GM12878 (cell line): ENCODE data around the gene LAIR1. TPM values are rescaled to one million over a fixed set of nuclear protein-coding genes. Genes with fewer than 3 reads are reported as not detected.

Experiments used
- ATAC-seq: fragments of 200-7000 bp; cut with Tn5 transposase; 3 replicates; pipeline ENCODE4 v1.9.1; 2020; ENCODE audit warnings: mild to moderate bottlenecking, moderate library complexity
- BruUV-seq: library from RNA; stranded (reverse); fragments of 400-500 nt; replicated peaks from 2 replicates; lab custom pipeline; 2021; lab: Mats Ljungman, UMichigan
- CTCF ChIA-PET: fragments of 300-600 bp; sonication (Branson Sonifier 250); formaldehyde crosslinking; extraction: SDS; loops from one replicate; lab custom pipeline; 2021; ENCODE audit warnings: inconsistent platforms; lab: Yijun Ruan, JAX
- POLR2A ChIA-PET: fragments of 350-600 bp; formaldehyde crosslinking; extraction: SDS; loops from one replicate; lab custom pipeline; 2021; ENCODE audit warnings: inconsistent platforms; lab: Charles Lee
- RAD21 ChIA-PET: fragments of 300-600 bp; sonication (Branson Sonifier 250); formaldehyde crosslinking; loops from one replicate; lab custom pipeline; 2023; ENCODE audit warnings: antibody characterized with exemption; ENCODE audit not compliant: unreplicated experiment; lab: Charles Lee
- SMC1A ChIA-PET: fragments of 300-600 bp; sonication (Branson Sonifier 250); formaldehyde crosslinking; loops from one replicate; lab custom pipeline; 2023; ENCODE audit not compliant: unreplicated experiment, uncharacterized antibody; lab: Charles Lee
- DNase-seq: peaks from one replicate; pipeline ENCODE4 v3.0.0-alpha.2; 2011; ENCODE audit warnings: low read depth, low spot score
- FAIRE-seq: peaks from 3 replicates; lab custom pipeline; 2011; peaks lifted over from hg19 to GRCh38; lab: Jason Lieb, UNC
- H2AFZ ChIP-seq: 2 replicates; pipeline ENCODE4 v1.6.0; 2011; ENCODE audit warnings: low read depth, low read length, control low read depth; ENCODE audit not compliant: control insufficient read depth
- H3K27ac ChIP-seq: 2 replicates; pipeline ENCODE4 v1.5.1; 2011; ENCODE audit warnings: control low read depth; ENCODE audit not compliant: control insufficient read depth, insufficient read depth
- H3K27me3 ChIP-seq, 2 experiments: replicated peaks in 1 of 2; 2 replicates each; pipeline versions ENCODE4 v1.6.0 to v1.6.1; 2011; ENCODE audit warnings: low read length in 1 of 2; ENCODE audit not compliant: control insufficient read depth in 2 of 2, insufficient read depth in 2 of 2
- H3K36me3 ChIP-seq, 2 experiments: 2 replicates each; pipeline ENCODE4 v1.5.1; 2011; ENCODE audit warnings: low read length in 1 of 2; ENCODE audit not compliant: control insufficient read depth in 2 of 2, insufficient read depth in 2 of 2
- H3K4me1 ChIP-seq: 2 replicates; pipeline ENCODE4 v1.6.1; 2011; ENCODE audit warnings: mild to moderate bottlenecking, low read length, moderate library complexity, mixed read lengths; ENCODE audit not compliant: control insufficient read depth, insufficient read depth
- H3K4me2 ChIP-seq: 2 replicates; pipeline ENCODE4 v1.6.0; 2011; ENCODE audit warnings: control low read depth; ENCODE audit not compliant: control insufficient read depth, insufficient read depth
- H3K4me3 ChIP-seq: fragments of 200-600 bp; sonication (generic); 2 replicates; pipeline ENCODE4 v1.5.1; 2016
- H3K79me2 ChIP-seq: 2 replicates; pipeline ENCODE4 v1.6.0; 2011; ENCODE audit warnings: low read length; ENCODE audit not compliant: control insufficient read depth, insufficient read depth
- H3K9ac ChIP-seq: 2 replicates; pipeline ENCODE4 v1.8.0; 2011; ENCODE audit warnings: low read length, control low read depth, mixed read lengths; ENCODE audit not compliant: control insufficient read depth, insufficient read depth
- H3K9me3 ChIP-seq: replicated peaks from 3 replicates; pipeline ENCODE4 v1.5.1; 2011; ENCODE audit warnings: mild to moderate bottlenecking, low read length; ENCODE audit not compliant: control insufficient read depth, insufficient read depth
- H4K20me1 ChIP-seq: 2 replicates; pipeline ENCODE4 v1.6.0; 2011; ENCODE audit not compliant: control insufficient read depth, insufficient read depth
- ATF7 ChIP-seq: fragments of 450-650 bp; IDR thresholded peaks from 2 replicates; pipeline ENCODE4 v1.6.1; 2016; ENCODE audit warnings: low read depth, mild to moderate bottlenecking
- CREB1 ChIP-seq: IDR thresholded peaks from 2 replicates; pipeline ENCODE4 v1.6.1; 2012; ENCODE audit warnings: low read depth, mild to moderate bottlenecking, inconsistent platforms
- CREM ChIP-seq: IDR thresholded peaks from 2 replicates; pipeline ENCODE4 v1.6.1; 2014; ENCODE audit warnings: antibody characterized with exemption, low read depth
- EED ChIP-seq: sonication (generic); IDR thresholded peaks from 2 replicates; pipeline ENCODE4 v1.6.1; 2016; ENCODE audit warnings: antibody characterized with exemption, low read depth
- IKZF1 ChIP-seq: fragments of 450-650 bp; conservative IDR thresholded peaks from 2 replicates; pipeline ENCODE4 v1.6.1; 2017; ENCODE audit warnings: antibody characterized with exemption, mild to moderate bottlenecking
- IKZF2 ChIP-seq, 2 experiments: fragments of 450-650 bp; IDR thresholded peaks; 2 replicates each; pipeline ENCODE4 v1.6.1; 2017; ENCODE audit warnings: mild to moderate bottlenecking in 2 of 2, moderate library complexity in 2 of 2
- JUNB ChIP-seq: IDR thresholded peaks from 2 replicates; pipeline ENCODE4 v1.6.1; 2016; ENCODE audit warnings: antibody characterized with exemption, mild to moderate bottlenecking
- MTA2 ChIP-seq: fragments of 450-650 bp; IDR thresholded peaks from 2 replicates; pipeline ENCODE4 v1.6.1; 2016; ENCODE audit warnings: low read depth, mild to moderate bottlenecking, moderate library complexity
- NBN ChIP-seq: fragments of 450-650 bp; IDR thresholded peaks from 2 replicates; pipeline ENCODE4 v1.6.1; 2016
- SPI1 ChIP-seq: IDR thresholded peaks from 2 replicates; pipeline ENCODE4 v1.6.1; 2011; ENCODE audit warnings: low read depth, mild to moderate bottlenecking, low read length, moderate library complexity, borderline replicate concordance; ENCODE audit not compliant: insufficient read depth
- STAT1 ChIP-seq: fragments of 450-650 bp; conservative IDR thresholded peaks from 2 replicates; pipeline ENCODE4 v1.6.1; 2014; ENCODE audit warnings: antibody characterized with exemption, mild to moderate bottlenecking
- ZNF274 ChIP-seq: IDR thresholded peaks from one replicate; pipeline ENCODE4 v1.8.0; 2011; ENCODE audit not compliant: insufficient read length, insufficient read depth
- whole genome bisulfite sequencing: methylation state at CpG from one replicate; pipeline ENCODE4 v1.1.6; 2016; ENCODE audit warnings: low lambda C conversion rate; ENCODE audit not compliant: insufficient replicate concordance, insufficient coverage; ENCODE audit errors: missing lambda C conversion rate; 5-methylcytosine and 5-hydroxymethylcytosine counted together
- in situ Hi-C: fragments of 300-500 bp; cut with MboI; formaldehyde crosslinking; loops from 9 replicates; pipeline ENCODE4 v1.14.3; 2018; ENCODE audit warnings: mixed read lengths
- intact Hi-C: fragments of 100-400 bp; cut with micrococcal nuclease; formaldehyde crosslinking; loops from one replicate; pipeline ENCODE4 v1.14.2; 2022; ENCODE audit not compliant: unreplicated experiment
- polyA plus RNA-seq, 11 experiments: library from polyadenylated mRNA; depleted of rRNA in 4 of 11; unstranded in 6 of 11; stranded (reverse) in 5 of 11; fragments of >200 nt; fragmentation: Nextera tagmentation in 4 of 11; fragmentation: Illumina TruSeq in 1 of 11; extraction: Ambion mirVana in 4 of 11; extraction: Trizol in 1 of 11; gene quantifications; 1 replicate in 1 of 11; 2 replicates in 10 of 11; pipeline versions ENCODE4 v1.2.1 to v1.2.3, GENCODE V29; 2011 to 2016; ENCODE audit warnings: inconsistent platforms in 2 of 11, missing spikeins in 2 of 11, low read depth in 1 of 11
- total RNA-seq, 4 experiments: library from RNA; depleted of rRNA in 3 of 4; stranded (reverse); fragments of >200 nt in 3 of 4; fragmentation: Illumina TruSeq in 1 of 4; extraction: Trizol in 1 of 4; gene quantifications; 2 replicates each; pipeline versions ENCODE4 v1.2.1 to v1.2.3, GENCODE V29; 2013 to 2021
- TF ChIP-seq, protein P1 (sequence below): fragments of 450-650 bp; formaldehyde crosslinking; IDR thresholded peaks from 2 replicates; pipeline ENCODE4 v1.4.0; 2020; ENCODE audit warnings: mild to moderate bottlenecking, moderate library complexity

The LAIR1 gene
- total and polyA plus RNA-seq, 10 of the 15 experiments (the other 5 are each of a cell fraction or from before 2014, with no cell fraction given): 8.6 to 58.2 (median 35.3) TPM

DNA sequence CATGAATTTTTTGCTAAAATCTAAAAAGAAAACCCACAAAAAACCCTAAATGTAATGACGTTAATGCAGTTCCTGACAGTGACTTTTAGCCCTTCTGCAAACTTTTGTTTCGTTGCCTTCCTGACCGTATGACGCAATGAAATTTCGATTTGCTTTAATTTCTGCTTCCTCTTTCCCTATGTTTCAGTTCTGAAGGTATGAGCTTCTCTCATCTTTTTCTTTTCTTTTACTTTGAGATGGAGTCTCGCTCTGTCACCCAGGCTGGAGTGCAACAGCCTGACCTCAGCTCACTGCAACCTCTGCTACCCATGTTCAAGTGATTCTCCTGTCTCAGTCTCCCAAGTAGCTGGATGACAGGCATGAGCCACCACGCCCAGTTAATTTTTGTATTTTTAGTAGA is 45.7 kb downstream of the LAIR1 start:
- no peak overlapping the region for H3K27ac ChIP-seq
- no peaks in the 10 kb centered on the region for H3K4me1 ChIP-seq
- H3K79me2 ChIP-seq: no peaks in the 10 kb centered on the region
- intact Hi-C loops: no loop called here
- DNase-seq: no peak
- CTCF ChIA-PET: interaction anchor here (0.9 to 5.1 kb wide), 3 partner anchors 35 to 72 kb away, joined by 5 to 40 read pairs (median 16); no protein-coding TSS in a partner anchor
- BruUV-seq: no TSS peak
- no peaks in the 10 kb centered on the region for H3K36me3 ChIP-seq
- FAIRE-seq: no peak
- RAD21 ChIA-PET: interaction anchor here (1.1 kb wide), 1 partner anchor 36 kb away, joined by 4 read pairs; no protein-coding TSS in a partner anchor
- H3K27me3 ChIP-seq: no peaks in the 10 kb centered on the region
- H3K9me3 ChIP-seq: no peaks in the 10 kb centered on the region
- H2AFZ ChIP-seq: no peak overlapping the region
- no peak overlapping the region for H3K4me2 ChIP-seq
- SMC1A ChIA-PET: interaction anchor here (0.9 to 1.7 kb wide), 4 partner anchors 70 to 75 kb away, joined by 3 to 4 read pairs (median 3); no protein-coding TSS in a partner anchor
- peak; percentile 21; the same call in 1 of the 2 replicates for TF ChIP-seq JUNB
- TF ChIP-seq STAT1: no peak
- TF ChIP-seq, protein P1, sequence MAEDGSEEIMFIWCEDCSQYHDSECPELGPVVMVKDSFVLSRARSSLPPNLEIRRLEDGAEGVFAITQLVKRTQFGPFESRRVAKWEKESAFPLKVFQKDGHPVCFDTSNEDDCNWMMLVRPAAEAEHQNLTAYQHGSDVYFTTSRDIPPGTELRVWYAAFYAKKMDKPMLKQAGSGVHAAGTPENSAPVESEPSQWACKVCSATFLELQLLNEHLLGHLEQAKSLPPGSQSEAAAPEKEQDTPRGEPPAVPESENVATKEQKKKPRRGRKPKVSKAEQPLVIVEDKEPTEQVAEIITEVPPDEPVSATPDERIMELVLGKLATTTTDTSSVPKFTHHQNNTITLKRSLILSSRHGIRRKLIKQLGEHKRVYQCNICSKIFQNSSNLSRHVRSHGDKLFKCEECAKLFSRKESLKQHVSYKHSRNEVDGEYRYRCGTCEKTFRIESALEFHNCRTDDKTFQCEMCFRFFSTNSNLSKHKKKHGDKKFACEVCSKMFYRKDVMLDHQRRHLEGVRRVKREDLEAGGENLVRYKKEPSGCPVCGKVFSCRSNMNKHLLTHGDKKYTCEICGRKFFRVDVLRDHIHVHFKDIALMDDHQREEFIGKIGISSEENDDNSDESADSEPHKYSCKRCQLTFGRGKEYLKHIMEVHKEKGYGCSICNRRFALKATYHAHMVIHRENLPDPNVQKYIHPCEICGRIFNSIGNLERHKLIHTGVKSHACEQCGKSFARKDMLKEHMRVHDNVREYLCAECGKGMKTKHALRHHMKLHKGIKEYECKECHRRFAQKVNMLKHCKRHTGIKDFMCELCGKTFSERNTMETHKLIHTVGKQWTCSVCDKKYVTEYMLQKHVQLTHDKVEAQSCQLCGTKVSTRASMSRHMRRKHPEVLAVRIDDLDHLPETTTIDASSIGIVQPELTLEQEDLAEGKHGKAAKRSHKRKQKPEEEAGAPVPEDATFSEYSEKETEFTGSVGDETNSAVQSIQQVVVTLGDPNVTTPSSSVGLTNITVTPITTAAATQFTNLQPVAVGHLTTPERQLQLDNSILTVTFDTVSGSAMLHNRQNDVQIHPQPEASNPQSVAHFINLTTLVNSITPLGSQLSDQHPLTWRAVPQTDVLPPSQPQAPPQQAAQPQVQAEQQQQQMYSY: no peak
- peak; percentile 44; the same call in 1 of the 2 replicates for TF ChIP-seq IKZF1
- peak; percentile 58 to 65; a peak in 2 of 4 replicates for TF ChIP-seq IKZF2 (IDR thresholded peaks at IDR 0.05)
- TF ChIP-seq MTA2: peak; percentile 38; the same call in 1 of the 2 replicates
- TF ChIP-seq ZNF274: no peak
- peak; percentile 90 for TF ChIP-seq ATF7
- peak; percentile 60; the same call in 1 of the 2 replicates for TF ChIP-seq NBN
- peak; percentile 49; the same call in 1 of the 2 replicates for TF ChIP-seq SPI1
- TF ChIP-seq CREB1: peak; percentile 83
- peak; percentile 81 for TF ChIP-seq CREM
- peak; percentile 72 for TF ChIP-seq EED
- TF ChIP-seq, all 136 proteins: peak for 10
- Histone ChIP-seq H3K4me3 (no peak overlapping the region), H3K9ac (no peak overlapping the region), H4K20me1 (no peaks in the 10 kb centered on the region)
- ATAC-seq: peak; percentile 95
- in situ Hi-C loops: no loop called here
- POLR2A ChIA-PET: interaction anchor here (0.5 to 1.0 kb wide), 2 partner anchors 11 to 744 kb away, joined by 3 read pairs; partner anchors contain the start of gene RDH13
- 3% methylated on average over 7 of the region's 7 CpGs for WGBS
